ENCODE results near the gene NDUFV3.
"Not testable (repeated sequence)": the region's sequence is repeated elsewhere in the genome, so short reads cannot be mapped to it uniquely, and the experiment has no call there.

DNA sequence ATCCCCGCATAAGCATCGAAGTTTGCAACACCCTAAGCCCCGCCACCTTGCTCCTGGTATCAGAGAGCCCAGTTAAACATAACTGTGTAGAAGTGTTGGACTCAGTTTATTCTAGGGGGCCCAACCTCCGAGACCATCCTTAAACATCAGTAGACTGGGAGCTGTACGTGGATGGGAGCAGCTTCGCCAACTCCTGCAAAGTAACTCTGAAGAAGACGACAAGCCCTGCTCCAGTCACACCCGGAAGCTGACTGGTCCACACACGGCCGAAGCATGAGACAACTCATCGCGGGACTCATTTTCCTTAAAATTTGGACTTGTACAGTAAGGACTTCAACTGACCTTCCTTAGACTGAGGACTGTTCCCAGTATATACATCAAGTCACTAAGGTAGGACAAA is 40.9 kb downstream of the NDUFV3 start:
- TF ChIP-seq, protein P1, sequence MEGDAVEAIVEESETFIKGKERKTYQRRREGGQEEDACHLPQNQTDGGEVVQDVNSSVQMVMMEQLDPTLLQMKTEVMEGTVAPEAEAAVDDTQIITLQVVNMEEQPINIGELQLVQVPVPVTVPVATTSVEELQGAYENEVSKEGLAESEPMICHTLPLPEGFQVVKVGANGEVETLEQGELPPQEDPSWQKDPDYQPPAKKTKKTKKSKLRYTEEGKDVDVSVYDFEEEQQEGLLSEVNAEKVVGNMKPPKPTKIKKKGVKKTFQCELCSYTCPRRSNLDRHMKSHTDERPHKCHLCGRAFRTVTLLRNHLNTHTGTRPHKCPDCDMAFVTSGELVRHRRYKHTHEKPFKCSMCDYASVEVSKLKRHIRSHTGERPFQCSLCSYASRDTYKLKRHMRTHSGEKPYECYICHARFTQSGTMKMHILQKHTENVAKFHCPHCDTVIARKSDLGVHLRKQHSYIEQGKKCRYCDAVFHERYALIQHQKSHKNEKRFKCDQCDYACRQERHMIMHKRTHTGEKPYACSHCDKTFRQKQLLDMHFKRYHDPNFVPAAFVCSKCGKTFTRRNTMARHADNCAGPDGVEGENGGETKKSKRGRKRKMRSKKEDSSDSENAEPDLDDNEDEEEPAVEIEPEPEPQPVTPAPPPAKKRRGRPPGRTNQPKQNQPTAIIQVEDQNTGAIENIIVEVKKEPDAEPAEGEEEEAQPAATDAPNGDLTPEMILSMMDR (conservative IDR thresholded peaks at IDR 0.05; ENCODE audit: low read length), result not testable (repeated sequence)
- not testable (repeated sequence) for TF ChIP-seq EZH2phosphoT487 (IDR thresholded peaks at IDR 0.05; ENCODE audit: borderline replicate concordance, low read depth, low read length)
